ENCODE data around the gene AHDC1.
A peak's percentile ranks its signal among the peaks of the same experiment; 100 is the strongest.

AHDC1 gene

GRCh38 chr1:27603681-27604578 lies at the start of gene AHDC1:
TSS of gene AHDC1 (minus strand) at chr1:27604144. CDS start at chr1:27552115, 52,029 bp downstream.
- ChIA-PET CTCF (interaction anchor here (0.7 to 15.0 kb wide), 13 partner anchors 11 to 307 kb away, joined by 3 to 317 read pairs (median 12); partner anchors contain the start of genes GPR3 and IFI6), POLR2A (interaction anchor here (0.5 to 4.9 kb wide), 23 partner anchors 9 to 452 kb away, joined by 3 to 62 read pairs (median 5); partner anchors contain the start of genes FAM76A, MAP3K6, PPP1R8 and WASF2)
- peaks cover 20% of the 10 kb centered on the region for H3K4me1 ChIP-seq (ENCODE audit: control insufficient read depth, insufficient read depth, low read length)
- H3K27ac ChIP-seq (ENCODE audit: extremely low read depth, low read depth, low read length): peak within 1 kb of the TSS; percentile 72
- H3K4me3 ChIP-seq (ENCODE audit: low read depth, low read length): peak within 1 kb of the TSS; percentile 69
- H3K9me3 ChIP-seq (ENCODE audit: control insufficient read depth, insufficient read depth, low read depth, low read length): no peaks in the 10 kb centered on the region
- H3K36me3 ChIP-seq (ENCODE audit: control insufficient read depth in 2 of 2, insufficient read depth in 1 of 2, low read length in 2 of 2): no peaks in the 10 kb centered on the region
- TF ChIP-seq ZBTB49 (tag by site-specific recombination; IDR thresholded peaks at IDR 0.05; ENCODE audit: low read depth) (no peak), ZBTB17 (tag by site-specific recombination; IDR thresholded peaks at IDR 0.05) (peak; percentile 96), ZBTB11 (tag by site-specific recombination; conservative IDR thresholded peaks at IDR 0.05; ENCODE audit: low read depth) (peak; percentile 49), GLIS2 (tag by site-specific recombination; IDR thresholded peaks at IDR 0.05) (no peak; the same call in none of the 2 replicates), ZNF280C (tag by site-specific recombination; IDR thresholded peaks at IDR 0.05) (no peak), KLF17 (tag by site-specific recombination; IDR thresholded peaks at IDR 0.05) (peak; percentile 86), ZNF416 (tag by site-specific recombination; IDR thresholded peaks at IDR 0.05) (no peak), FEZF1 (tag by site-specific recombination; IDR thresholded peaks at IDR 0.05) (no peak), ZNF26 (tag by site-specific recombination; IDR thresholded peaks at IDR 0.05) (no peak), PATZ1 (tag by site-specific recombination; IDR thresholded peaks at IDR 0.05) (peak; percentile 91), KLF10 (tag by site-specific recombination; IDR thresholded peaks at IDR 0.05) (no peak), ZNF221 (tag by site-specific recombination; IDR thresholded peaks at IDR 0.05; ENCODE audit: borderline replicate concordance) (no peak), ZSCAN5A (tag by site-specific recombination; IDR thresholded peaks at IDR 0.05) (0 out of 2 replicates have a peak, but pooled peaks have one; percentile 34), ZNF544 (tag by site-specific recombination; IDR thresholded peaks at IDR 0.05) (no peak), ZNF677 (tag by site-specific recombination; IDR thresholded peaks at IDR 0.05) (no peak), ZBTB7A (tag by site-specific recombination; IDR thresholded peaks at IDR 0.05; ENCODE audit: low read depth) (no peak; the same call in 1 of the 2 replicates), ZBTB1 (tag by site-specific recombination; IDR thresholded peaks at IDR 0.05) (no peak), ZNF423 (tag by site-specific recombination; IDR thresholded peaks at IDR 0.05) (peak; percentile 18; the same call in 1 of the 2 replicates), ZNF114 (tag by site-specific recombination; IDR thresholded peaks at IDR 0.05) (no peak), ZNF521 (tag by site-specific recombination; IDR thresholded peaks at IDR 0.05) (no peak), ZNF248 (tag by site-specific recombination; IDR thresholded peaks at IDR 0.05) (no peak)
